Activated CD4-positive, alpha-beta memory T cell treated with anti-CD3 and anti-CD28 coated beads for 36 hours (primary cell): ENCODE results near the gene CFAP97D1. TPM values are rescaled to one million over a fixed set of nuclear protein-coding genes. Genes with fewer than 3 reads are reported as not detected.

ENCODE experiments used
- CTCF ChIA-PET: fragments of 350-600 bp; sonication (Branson Sonifier 250); formaldehyde crosslinking; loops from one replicate; lab custom pipeline; 2021; ENCODE audit warnings: antibody characterized with exemption, inconsistent platforms; lab: Charles Lee
- POLR2A ChIA-PET: fragments of 350-600 bp; sonication (Branson Sonifier 250); formaldehyde crosslinking; loops from one replicate; lab custom pipeline; 2021; ENCODE audit warnings: antibody characterized with exemption; lab: Charles Lee
- DNase-seq: peaks from one replicate; pipeline ENCODE4 v3.0.0-alpha.2; 2020
- H3K27ac Mint-ChIP-seq: one replicate; pipeline ENCODE4 v1.8.0; 2021; ENCODE audit warnings: mixed read lengths
- H3K27me3 Mint-ChIP-seq: one replicate; pipeline ENCODE4 v1.8.0; 2021; ENCODE audit warnings: mixed read lengths
- H3K36me3 Mint-ChIP-seq: one replicate; pipeline ENCODE4 v1.8.0; 2021; ENCODE audit warnings: mixed read lengths
- H3K4me1 Mint-ChIP-seq: one replicate; pipeline ENCODE4 v1.8.0; 2021; ENCODE audit warnings: low read depth, mixed read lengths
- H3K4me3 Mint-ChIP-seq: one replicate; pipeline ENCODE4 v1.8.0; 2021; ENCODE audit warnings: mild to moderate bottlenecking, mixed read lengths
- H3K9me3 Mint-ChIP-seq: one replicate; pipeline ENCODE4 v1.8.0; 2021; ENCODE audit warnings: mixed read lengths
- intact Hi-C: fragments of 100-400 bp; cut with micrococcal nuclease; formaldehyde crosslinking; loops from one replicate; pipeline ENCODE4 v1.15.1; 2023
- total RNA-seq, 2 experiments: library from RNA; stranded (reverse); gene quantifications; one replicate each; pipeline ENCODE4 v1.2.3, GENCODE V29; 2021

The CFAP97D1 gene
- not detected for total RNA-seq

DNA sequence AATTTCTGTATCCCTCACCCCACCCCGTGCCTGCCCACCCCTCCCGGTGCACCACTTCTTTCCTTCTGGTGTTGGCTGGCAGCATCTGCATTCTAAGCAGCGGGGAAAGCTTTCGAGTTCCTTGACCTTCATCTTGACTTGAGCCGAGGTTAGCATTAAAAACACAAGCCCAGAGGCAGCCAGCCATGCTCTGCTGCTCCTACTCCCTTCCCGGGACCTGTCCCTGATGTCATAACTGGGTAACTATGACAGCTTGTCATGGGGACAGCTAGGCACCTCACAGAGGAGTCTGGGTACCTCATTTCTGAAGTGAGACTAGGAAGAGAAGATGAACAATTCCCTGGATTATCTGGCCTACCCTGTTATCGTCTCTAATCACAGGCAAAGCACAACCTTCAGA lies at the start of gene CFAP97D1:
TSS of gene CFAP97D1 (plus strand) at position 301 of the 400 bp plus-strand sequence. CDS start at position 329, 28 bp downstream.
- Mint-ChIP-seq H3K4me3 (peak within 1 kb of the TSS; percentile 67), H3K9me3 (no peaks in the 10 kb centered on the region), H3K36me3 (no peaks in the 10 kb centered on the region), H3K4me1 (peaks cover 12% of the 10 kb centered on the region), H3K27ac (no peak within 1 kb of the TSS), H3K27me3 (peaks cover 24% of the 10 kb centered on the region)
- POLR2A ChIA-PET, result no interaction called here
- CTCF ChIA-PET, result interaction anchor here (1.1 to 3.0 kb wide), 2 partner anchors 13 to 86 kb away, joined by 3 to 17 read pairs; no protein-coding TSS in a partner anchor
- DNase-seq, result no peak
- intact Hi-C loops, result loop anchor here (10.0 kb wide), 1 partner anchor 65 kb away; the partner anchor contains the start of gene CD300LG

DNA sequence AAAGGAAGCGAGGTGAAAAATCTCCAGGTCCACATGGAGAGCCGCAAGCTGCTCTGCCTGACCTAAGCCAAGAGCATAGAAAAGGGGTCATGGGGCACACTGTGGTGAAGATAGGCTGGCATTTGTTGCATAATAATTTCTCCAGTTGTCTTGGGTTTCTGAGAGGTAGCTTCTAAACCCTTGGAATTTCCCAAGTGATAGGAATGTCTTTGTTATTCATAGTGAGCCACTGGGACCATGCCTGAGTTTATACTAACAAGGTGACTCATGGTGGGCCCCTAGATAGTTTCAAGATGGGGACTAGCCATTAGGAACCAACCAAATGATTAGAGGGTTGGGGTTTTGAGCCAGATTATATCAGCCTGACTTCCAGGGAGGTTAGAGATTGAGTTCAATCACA lies 47.3 kb upstream of the CFAP97D1 start:
- Mint-ChIP-seq H3K27ac (no peak overlapping the region), H3K36me3 (no peaks in the 10 kb centered on the region), H3K9me3 (peaks cover 10% of the 10 kb centered on the region), H3K4me1 (no peaks in the 10 kb centered on the region), H3K27me3 (peaks cover 5% of the 10 kb centered on the region), H3K4me3 (no peak overlapping the region)
- ChIA-PET POLR2A (no interaction called here), CTCF (interaction anchor here (0.6 to 1.1 kb wide), 3 partner anchors 28 to 39 kb away, joined by 3 to 4 read pairs (median 3); no protein-coding TSS in a partner anchor)
- DNase-seq, result no peak
- intact Hi-C loops, result no loop called here

GRCh38 chr17:43733956-43734355 lies 46.3 kb upstream of the CFAP97D1 start:
- Mint-ChIP-seq H3K4me3 (no peak overlapping the region), H3K27me3 (peaks cover 5% of the 10 kb centered on the region), H3K36me3 (no peaks in the 10 kb centered on the region), H3K9me3 (peaks cover 10% of the 10 kb centered on the region), H3K4me1 (no peaks in the 10 kb centered on the region), H3K27ac (no peak overlapping the region)
- POLR2A ChIA-PET, result no interaction called here
- DNase-seq, result no peak
- intact Hi-C loops, result no loop called here
- CTCF ChIA-PET, result interaction anchor here (0.9 to 1.1 kb wide), 3 partner anchors 26 to 40 kb away, joined by 3 to 4 read pairs (median 4); no protein-coding TSS in a partner anchor

GRCh38 chr17:43734376-43734775 lies 45.9 kb upstream of the CFAP97D1 start:
- no peaks in the 10 kb centered on the region for H3K4me1 Mint-ChIP-seq
- ChIA-PET CTCF (interaction anchor here (1.0 kb wide), 1 partner anchor 25 kb away, joined by 4 read pairs; no protein-coding TSS in a partner anchor), POLR2A (no interaction called here)
- H3K27me3 Mint-ChIP-seq, result peaks cover 6% of the 10 kb centered on the region
- H3K9me3 Mint-ChIP-seq, result peaks cover 10% of the 10 kb centered on the region
- no peak overlapping the region for H3K4me3 Mint-ChIP-seq
- intact Hi-C loops, result no loop called here
- H3K27ac Mint-ChIP-seq, result no peak overlapping the region
- no peak for DNase-seq
- no peaks in the 10 kb centered on the region for H3K36me3 Mint-ChIP-seq

DNA sequence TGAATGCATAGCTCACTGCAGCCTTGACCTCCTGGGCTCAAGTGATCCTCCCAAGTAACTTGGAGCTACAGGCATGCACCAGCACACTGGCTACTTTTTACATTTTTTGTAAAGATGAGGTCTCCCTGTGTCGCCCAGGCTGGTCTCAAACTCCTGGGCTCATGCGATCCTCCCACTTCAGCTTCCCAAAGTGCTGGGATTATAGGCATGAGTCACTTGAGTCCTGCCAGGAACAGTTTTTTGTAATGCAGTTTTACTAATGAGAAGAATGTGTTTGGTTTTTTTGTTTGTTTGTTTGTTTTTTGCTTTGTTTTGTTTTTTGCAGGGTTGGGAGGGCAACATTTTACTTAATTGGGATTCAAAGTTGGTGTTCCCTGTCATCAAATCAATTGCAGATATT lies 43.8 kb upstream of the CFAP97D1 start:
- H3K4me1 Mint-ChIP-seq, result no peaks in the 10 kb centered on the region
- no peak for DNase-seq
- CTCF ChIA-PET, result no interaction called here
- H3K27ac Mint-ChIP-seq, result no peak overlapping the region
- POLR2A ChIA-PET, result no interaction called here
- no peaks in the 10 kb centered on the region for H3K36me3 Mint-ChIP-seq
- H3K9me3 Mint-ChIP-seq, result peaks cover 10% of the 10 kb centered on the region
- H3K27me3 Mint-ChIP-seq, result peaks cover 12% of the 10 kb centered on the region
- H3K4me3 Mint-ChIP-seq, result no peak overlapping the region
- intact Hi-C loops, result no loop called here

DNA sequence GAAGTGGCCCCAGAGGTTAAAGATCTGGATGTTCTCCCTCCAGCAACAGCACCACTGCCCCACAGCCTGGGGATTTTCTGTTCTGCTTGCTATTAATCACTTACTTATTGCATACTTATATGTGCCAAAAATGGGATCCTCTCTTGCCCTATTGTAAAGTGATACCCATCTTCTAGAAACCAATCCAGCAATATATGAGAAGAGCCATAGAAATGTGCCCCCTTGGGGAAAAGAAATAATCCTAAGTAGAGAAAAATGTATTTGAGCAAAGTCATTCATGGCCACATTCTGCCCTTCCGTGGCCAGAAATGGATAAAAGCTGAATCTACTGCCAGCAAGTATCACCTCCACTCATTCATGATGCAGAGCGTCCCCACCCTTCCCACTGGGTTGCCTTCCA lies 42.5 kb upstream of the CFAP97D1 start:
- no peak for DNase-seq
- Mint-ChIP-seq H3K27ac (no peak overlapping the region), H3K36me3 (no peaks in the 10 kb centered on the region), H3K27me3 (peaks cover 15% of the 10 kb centered on the region), H3K4me3 (no peak overlapping the region), H3K4me1 (no peaks in the 10 kb centered on the region), H3K9me3 (peaks cover 10% of the 10 kb centered on the region)
- intact Hi-C loops, result no loop called here
- ChIA-PET POLR2A (interaction anchor here (0.6 kb wide), 1 partner anchor 9 kb away, joined by 3 read pairs; no protein-coding TSS in a partner anchor), CTCF (interaction anchor here (1.4 to 1.9 kb wide), 2 partner anchors 9 to 23 kb away, joined by 3 to 6 read pairs; no protein-coding TSS in a partner anchor)

DNA sequence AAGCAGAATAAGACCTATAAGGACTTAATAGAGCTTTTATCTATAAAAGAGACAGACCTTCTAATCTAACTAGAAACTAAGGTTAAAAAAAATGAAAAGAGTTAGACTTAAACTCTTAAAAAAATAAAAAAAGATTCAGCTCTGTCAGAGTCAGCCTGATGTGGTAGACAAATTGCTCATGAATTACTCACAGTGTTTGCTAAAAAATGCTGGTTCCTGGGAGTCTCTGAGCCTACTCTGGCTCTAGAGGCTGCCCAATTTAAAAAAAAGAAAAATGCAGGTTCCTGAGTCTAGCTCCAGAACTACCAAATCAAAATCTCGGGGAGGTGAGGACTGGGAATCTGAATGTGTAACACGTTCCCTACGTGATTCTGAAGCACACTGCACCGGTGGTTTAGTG lies 39.7 kb upstream of the CFAP97D1 start:
- POLR2A ChIA-PET, result no interaction called here
- CTCF ChIA-PET, result interaction anchor here (0.6 to 2.5 kb wide), 2 partner anchors 20 to 40 kb away, joined by 3 to 8 read pairs; no protein-coding TSS in a partner anchor
- H3K4me3 Mint-ChIP-seq, result no peak overlapping the region
- no peaks in the 10 kb centered on the region for H3K9me3 Mint-ChIP-seq
- H3K27me3 Mint-ChIP-seq, result peaks cover 23% of the 10 kb centered on the region
- no peak for DNase-seq
- no peaks in the 10 kb centered on the region for H3K4me1 Mint-ChIP-seq
- intact Hi-C loops, result no loop called here
- H3K27ac Mint-ChIP-seq, result no peak overlapping the region
- H3K36me3 Mint-ChIP-seq, result no peaks in the 10 kb centered on the region

GRCh38 chr17:43741636-43742035 lies 38.6 kb upstream of the CFAP97D1 start:
- no peaks in the 10 kb centered on the region for H3K9me3 Mint-ChIP-seq
- POLR2A ChIA-PET, result no interaction called here
- H3K27me3 Mint-ChIP-seq, result peaks cover 24% of the 10 kb centered on the region
- intact Hi-C loops, result no loop called here
- CTCF ChIA-PET, result interaction anchor here (1.1 to 2.5 kb wide), 2 partner anchors 19 to 46 kb away, joined by 4 to 8 read pairs; no protein-coding TSS in a partner anchor
- no peak overlapping the region for H3K27ac Mint-ChIP-seq
- H3K4me1 Mint-ChIP-seq, result no peaks in the 10 kb centered on the region
- H3K36me3 Mint-ChIP-seq, result no peaks in the 10 kb centered on the region
- no peak for DNase-seq
- H3K4me3 Mint-ChIP-seq, result no peak overlapping the region

DNA sequence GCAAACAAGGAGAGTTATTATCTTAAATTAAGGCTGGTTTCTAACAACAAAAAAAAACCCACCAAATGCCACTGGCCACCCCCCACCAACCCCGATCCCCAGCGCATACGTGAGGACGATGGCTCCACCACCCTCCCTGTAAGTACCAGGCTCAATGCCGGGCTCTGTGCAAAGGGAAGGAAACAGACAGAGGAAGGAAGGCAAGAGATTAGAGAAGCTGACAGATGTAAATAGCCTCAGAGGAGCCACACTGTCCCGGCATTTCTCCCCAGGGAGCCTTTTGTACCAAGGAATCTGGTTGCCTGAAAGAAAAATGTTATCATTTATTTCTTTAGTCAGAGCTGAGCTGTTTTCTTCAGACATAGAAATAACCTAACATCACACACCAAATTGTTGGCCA lies 34.7 kb upstream of the CFAP97D1 start:
- CTCF ChIA-PET, result interaction anchor here (0.8 to 1.4 kb wide), 4 partner anchors 20 to 68 kb away, joined by 3 to 5 read pairs (median 3); no protein-coding TSS in a partner anchor
- POLR2A ChIA-PET, result no interaction called here
- Mint-ChIP-seq H3K4me3 (no peak overlapping the region), H3K27me3 (peaks cover 30% of the 10 kb centered on the region), H3K4me1 (no peaks in the 10 kb centered on the region), H3K27ac (no peak overlapping the region), H3K9me3 (no peaks in the 10 kb centered on the region), H3K36me3 (no peaks in the 10 kb centered on the region)
- intact Hi-C loops, result no loop called here
- DNase-seq, result no peak

- H3K36me3 Mint-ChIP-seq, result no peaks in the 10 kb centered on the region
- CTCF ChIA-PET, result interaction anchor here (0.6 to 1.6 kb wide), 5 partner anchors 7 to 812 kb away, joined by 3 to 6 read pairs (median 5); no protein-coding TSS in a partner anchor
- intact Hi-C loops, result no loop called here
- H3K4me3 Mint-ChIP-seq, result no peak overlapping the region
- peaks cover 30% of the 10 kb centered on the region for H3K27me3 Mint-ChIP-seq
- POLR2A ChIA-PET, result no interaction called here
- no peak for DNase-seq
- no peaks in the 10 kb centered on the region for H3K4me1 Mint-ChIP-seq
- no peaks in the 10 kb centered on the region for H3K9me3 Mint-ChIP-seq
- H3K27ac Mint-ChIP-seq, result no peak overlapping the region
Observed at GRCh38 chr17:43750153-43750552, 30.1 kb upstream of the CFAP97D1 start.

- Mint-ChIP-seq H3K27me3 (peaks cover 44% of the 10 kb centered on the region), H3K27ac (no peak overlapping the region), H3K4me1 (no peaks in the 10 kb centered on the region), H3K4me3 (no peak overlapping the region), H3K9me3 (no peaks in the 10 kb centered on the region), H3K36me3 (no peaks in the 10 kb centered on the region)
- ChIA-PET CTCF (interaction anchor here (0.5 to 1.6 kb wide), 6 partner anchors 11 to 77 kb away, joined by 3 to 6 read pairs (median 4); no protein-coding TSS in a partner anchor), POLR2A (no interaction called here)
- no peak for DNase-seq
- intact Hi-C loops, result no loop called here
Observed at GRCh38 chr17:43753493-43754129, 26.6 kb upstream of the CFAP97D1 start.

- H3K27me3 Mint-ChIP-seq, result peaks cover 42% of the 10 kb centered on the region
- no peaks in the 10 kb centered on the region for H3K9me3 Mint-ChIP-seq
- DNase-seq, result no peak
- H3K27ac Mint-ChIP-seq, result no peak overlapping the region
- H3K36me3 Mint-ChIP-seq, result no peaks in the 10 kb centered on the region
- intact Hi-C loops, result no loop called here
- H3K4me1 Mint-ChIP-seq, result no peaks in the 10 kb centered on the region
- CTCF ChIA-PET, result interaction anchor here (0.9 to 13.6 kb wide), 4 partner anchors 11 to 91 kb away, joined by 3 to 582 read pairs (median 12); partner anchors contain the start of gene CD300LG
- POLR2A ChIA-PET, result no interaction called here
- no peak overlapping the region for H3K4me3 Mint-ChIP-seq
Observed at GRCh38 chr17:43754947-43755346, 25.3 kb upstream of the CFAP97D1 start.
